Measurements from ENCODE around the gene ZNF331.

DNA sequence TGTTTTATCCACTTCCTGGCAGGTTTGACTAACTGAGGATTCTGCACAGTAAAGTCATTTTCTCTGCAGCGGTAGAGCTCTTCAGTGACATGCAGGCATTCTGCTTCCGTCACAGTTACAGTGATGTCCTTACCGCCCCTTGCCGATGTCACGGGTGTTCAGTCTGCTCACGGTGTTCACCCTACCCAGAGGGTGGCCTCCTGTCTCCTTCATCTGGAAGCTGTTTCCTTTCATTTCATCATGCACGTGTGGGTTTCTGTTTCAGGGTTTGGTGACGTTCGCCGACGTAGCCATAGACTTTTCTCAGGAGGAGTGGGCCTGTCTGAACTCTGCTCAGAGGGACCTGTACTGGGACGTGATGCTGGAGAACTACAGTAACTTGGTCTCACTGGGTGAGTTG is 33.4 kb downstream of the ZNF331 start:
- no peak for TF ChIP-seq EZH2 (IDR thresholded peaks at IDR 0.05; ENCODE audit: borderline replicate concordance, low read depth, low read length, severe bottlenecking)
- TF ChIP-seq, protein P1, sequence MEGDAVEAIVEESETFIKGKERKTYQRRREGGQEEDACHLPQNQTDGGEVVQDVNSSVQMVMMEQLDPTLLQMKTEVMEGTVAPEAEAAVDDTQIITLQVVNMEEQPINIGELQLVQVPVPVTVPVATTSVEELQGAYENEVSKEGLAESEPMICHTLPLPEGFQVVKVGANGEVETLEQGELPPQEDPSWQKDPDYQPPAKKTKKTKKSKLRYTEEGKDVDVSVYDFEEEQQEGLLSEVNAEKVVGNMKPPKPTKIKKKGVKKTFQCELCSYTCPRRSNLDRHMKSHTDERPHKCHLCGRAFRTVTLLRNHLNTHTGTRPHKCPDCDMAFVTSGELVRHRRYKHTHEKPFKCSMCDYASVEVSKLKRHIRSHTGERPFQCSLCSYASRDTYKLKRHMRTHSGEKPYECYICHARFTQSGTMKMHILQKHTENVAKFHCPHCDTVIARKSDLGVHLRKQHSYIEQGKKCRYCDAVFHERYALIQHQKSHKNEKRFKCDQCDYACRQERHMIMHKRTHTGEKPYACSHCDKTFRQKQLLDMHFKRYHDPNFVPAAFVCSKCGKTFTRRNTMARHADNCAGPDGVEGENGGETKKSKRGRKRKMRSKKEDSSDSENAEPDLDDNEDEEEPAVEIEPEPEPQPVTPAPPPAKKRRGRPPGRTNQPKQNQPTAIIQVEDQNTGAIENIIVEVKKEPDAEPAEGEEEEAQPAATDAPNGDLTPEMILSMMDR (IDR thresholded peaks at IDR 0.05; ENCODE audit: borderline replicate concordance, extremely low read depth, low read length, poor library complexity, severe bottlenecking): no peak
